Measurements from ENCODE around the gene PTPRG.

DNA sequence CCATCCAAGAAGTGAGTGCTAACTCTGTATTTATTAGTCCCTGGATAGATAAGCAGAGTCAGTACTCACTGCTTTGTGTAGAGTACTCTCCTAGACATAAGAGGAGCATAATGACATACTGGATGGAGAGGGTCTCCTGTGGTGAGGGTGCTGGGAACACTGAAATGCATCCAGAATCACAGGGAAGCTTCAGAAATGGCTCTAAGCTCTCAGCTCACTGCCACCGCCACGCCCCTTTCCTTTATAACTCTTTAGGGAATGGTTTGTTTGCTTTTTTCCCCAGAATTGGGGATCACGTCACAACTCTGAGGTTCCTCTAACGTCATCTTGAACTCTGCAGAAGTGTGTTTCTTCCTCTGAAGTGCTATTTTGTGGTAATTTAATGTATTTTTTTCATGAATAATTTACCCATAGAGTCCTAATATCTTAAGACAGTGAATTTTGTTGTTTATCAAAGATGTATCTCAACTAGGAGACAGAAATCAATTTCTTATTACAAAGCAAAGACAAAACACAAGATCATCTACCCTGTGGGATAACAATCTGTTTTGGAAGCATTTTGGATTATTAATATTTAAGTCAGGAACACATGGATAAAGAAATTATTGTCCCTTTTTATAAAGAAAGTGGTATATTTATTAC, 154.6 kb downstream of the PTPRG start:
- TF ChIP-seq, protein P1, sequence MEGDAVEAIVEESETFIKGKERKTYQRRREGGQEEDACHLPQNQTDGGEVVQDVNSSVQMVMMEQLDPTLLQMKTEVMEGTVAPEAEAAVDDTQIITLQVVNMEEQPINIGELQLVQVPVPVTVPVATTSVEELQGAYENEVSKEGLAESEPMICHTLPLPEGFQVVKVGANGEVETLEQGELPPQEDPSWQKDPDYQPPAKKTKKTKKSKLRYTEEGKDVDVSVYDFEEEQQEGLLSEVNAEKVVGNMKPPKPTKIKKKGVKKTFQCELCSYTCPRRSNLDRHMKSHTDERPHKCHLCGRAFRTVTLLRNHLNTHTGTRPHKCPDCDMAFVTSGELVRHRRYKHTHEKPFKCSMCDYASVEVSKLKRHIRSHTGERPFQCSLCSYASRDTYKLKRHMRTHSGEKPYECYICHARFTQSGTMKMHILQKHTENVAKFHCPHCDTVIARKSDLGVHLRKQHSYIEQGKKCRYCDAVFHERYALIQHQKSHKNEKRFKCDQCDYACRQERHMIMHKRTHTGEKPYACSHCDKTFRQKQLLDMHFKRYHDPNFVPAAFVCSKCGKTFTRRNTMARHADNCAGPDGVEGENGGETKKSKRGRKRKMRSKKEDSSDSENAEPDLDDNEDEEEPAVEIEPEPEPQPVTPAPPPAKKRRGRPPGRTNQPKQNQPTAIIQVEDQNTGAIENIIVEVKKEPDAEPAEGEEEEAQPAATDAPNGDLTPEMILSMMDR (conservative IDR thresholded peaks at IDR 0.05) = no peak
- no peak for TF ChIP-seq ZFX (IDR thresholded peaks at IDR 0.05)
